ENCODE measurements around the gene VPS13C.

Gene VPS13C

GRCh38 chr15:62060113-62060895 lies at the start of gene VPS13C:
TSS of gene VPS13C (minus strand) at chr15:62060447. CDS start at chr15:62060374, 73 bp downstream.
- peak; percentile 86 for DNase-seq (ENCODE audit: low read depth)

- no peak for DNase-seq (ENCODE audit: low read depth)
Measured at GRCh38 chr15:62109437-62109836, 49.2 kb upstream of the VPS13C start.

- no peak for DNase-seq (ENCODE audit: low read depth)
Measured at GRCh38 chr15:62108411-62108810, 48.2 kb upstream of the VPS13C start.

GRCh38 chr15:62107571-62108121 lies 47.4 kb upstream of the VPS13C start:
- no peak for DNase-seq (ENCODE audit: low read depth)

GRCh38 chr15:62106096-62106495 lies 45.8 kb upstream of the VPS13C start:
- no peak for DNase-seq (ENCODE audit: low read depth)

GRCh38 chr15:62105266-62105665 lies 45.0 kb upstream of the VPS13C start:
- DNase-seq (ENCODE audit: low read depth) = no peak

GRCh38 chr15:62104846-62105245 lies 44.6 kb upstream of the VPS13C start:
- no peak for DNase-seq (ENCODE audit: low read depth)

GRCh38 chr15:62104401-62104800 lies 44.2 kb upstream of the VPS13C start:
- no peak for DNase-seq (ENCODE audit: low read depth)

GRCh38 chr15:62103431-62103830 lies 43.2 kb upstream of the VPS13C start:
- no peak for DNase-seq (ENCODE audit: low read depth)

GRCh38 chr15:62099094-62099601 lies 38.9 kb upstream of the VPS13C start:
- DNase-seq (ENCODE audit: low read depth) = no peak

- no peak for DNase-seq (ENCODE audit: low read depth)
Measured at GRCh38 chr15:62094388-62094787, 34.1 kb upstream of the VPS13C start.

- DNase-seq (ENCODE audit: low read depth) = no peak
Measured at GRCh38 chr15:62093809-62094208, 33.6 kb upstream of the VPS13C start.

GRCh38 chr15:62090988-62091387 lies 30.7 kb upstream of the VPS13C start:
- DNase-seq (ENCODE audit: low read depth) = no peak

GRCh38 chr15:62089616-62090015 lies 29.4 kb upstream of the VPS13C start:
- no peak for DNase-seq (ENCODE audit: low read depth)

- DNase-seq (ENCODE audit: low read depth) = no peak
Measured at GRCh38 chr15:62088353-62088693, 28.1 kb upstream of the VPS13C start.

GRCh38 chr15:62087671-62088352 lies 27.6 kb upstream of the VPS13C start:
- no peak for DNase-seq (ENCODE audit: low read depth)

- DNase-seq (ENCODE audit: low read depth) = no peak
Measured at GRCh38 chr15:62085740-62086139, 25.5 kb upstream of the VPS13C start.

GRCh38 chr15:62083194-62084154 lies 23.2 kb upstream of the VPS13C start:
- DNase-seq (ENCODE audit: low read depth) = no peak

- DNase-seq (ENCODE audit: low read depth) = no peak
Measured at GRCh38 chr15:62079594-62079993, 19.3 kb upstream of the VPS13C start.

GRCh38 chr15:62075595-62076277 lies 15.5 kb upstream of the VPS13C start:
- no peak for DNase-seq (ENCODE audit: low read depth)

- DNase-seq (ENCODE audit: low read depth) = no peak
Measured at GRCh38 chr15:62071711-62072308, 11.6 kb upstream of the VPS13C start.

Data from stimulated activated CD8-positive, alpha-beta memory T cell treated with anti-CD3 and anti-CD28 coated beads, Interleukin-4, amount 100 ng/mL, for 24 hours (primary cell).